Stimulated activated CD8-positive, alpha-beta memory T cell treated with anti-CD3 and anti-CD28 coated beads, Interleukin-4, amount 100 ng/mL, for 1 hour (primary cell): ENCODE measurements around the gene KIAA1671.
"Not testable (repeated sequence)": the region's sequence is repeated elsewhere in the genome, so short reads cannot be mapped to it uniquely, and the experiment has no call there.

ENCODE experiments used
- DNase-seq, 2 donors: peaks; one replicate each; pipeline ENCODE4 v3.0.0-alpha.2; 2020; ENCODE audit warnings: low read depth in 2 of 2, low spot score in 1 of 2

Gene KIAA1671

GRCh38 chr22:25167834-25168601 lies 215.5 kb downstream of the KIAA1671 start:
- DNase-seq, result no peak

GRCh38 chr22:25169278-25170031 lies 216.9 kb downstream of the KIAA1671 start:
- no peak for DNase-seq

- DNase-seq, result no peak
Measured at GRCh38 chr22:25170426-25170980, 218.0 kb downstream of the KIAA1671 start.

GRCh38 chr22:25172153-25172552 lies 219.6 kb downstream of the KIAA1671 start:
- DNase-seq, result no peak

GRCh38 chr22:25174156-25174887 lies 221.8 kb downstream of the KIAA1671 start:
- DNase-seq, result no peak

GRCh38 chr22:25174888-25175411 lies 222.4 kb downstream of the KIAA1671 start:
- DNase-seq, result no peak

GRCh38 chr22:25176175-25176574 lies 223.7 kb downstream of the KIAA1671 start:
- no peak for DNase-seq

GRCh38 chr22:25176799-25177198 lies 224.3 kb downstream of the KIAA1671 start:
- DNase-seq, result no peak

- DNase-seq, result no peak
Measured at GRCh38 chr22:25177226-25177625, 224.7 kb downstream of the KIAA1671 start.

GRCh38 chr22:25177895-25178294 lies 225.4 kb downstream of the KIAA1671 start:
- no peak for DNase-seq

- not testable (repeated sequence) for DNase-seq
Measured at GRCh38 chr22:25178348-25178747, 225.8 kb downstream of the KIAA1671 start.

GRCh38 chr22:25178869-25179631 lies 226.5 kb downstream of the KIAA1671 start:
- not testable (repeated sequence) for DNase-seq

GRCh38 chr22:25182131-25183110 lies 229.9 kb downstream of the KIAA1671 start:
- DNase-seq, result no peak

- no peak for DNase-seq
Measured at GRCh38 chr22:25183949-25184619, 231.6 kb downstream of the KIAA1671 start.

- DNase-seq, result no peak
Measured at GRCh38 chr22:25186140-25186539, 233.6 kb downstream of the KIAA1671 start.

- no peak for DNase-seq
Measured at GRCh38 chr22:25187469-25187868, 235.0 kb downstream of the KIAA1671 start.

- DNase-seq, result no peak
Measured at GRCh38 chr22:25192406-25192805, 239.9 kb downstream of the KIAA1671 start.

GRCh38 chr22:25193130-25193529 lies 240.6 kb downstream of the KIAA1671 start:
- no peak for DNase-seq

- DNase-seq, result no peak
Measured at GRCh38 chr22:25193548-25193947, 241.0 kb downstream of the KIAA1671 start.
